Ovary (tissue), 9 donors: ENCODE measurements around the gene TRIML2. TPM values are rescaled to one million over a fixed set of nuclear protein-coding genes. Genes with fewer than 3 reads are reported as not detected.

Experiments used
- DNase-seq, 5 donors: peaks; one replicate each; pipeline ENCODE4 v3.0.0-alpha.2; 2019 to 2020
- H3K27ac ChIP-seq, 2 donors: fragments of 200-600 bp; one replicate each; pipeline versions ENCODE4 v1.5.1 to v1.8.0; 2019 to 2022
- H3K27me3 ChIP-seq: fragments of 200-600 bp; one replicate; pipeline ENCODE4 v1.8.0; 2022
- H3K36me3 ChIP-seq: fragments of 200-600 bp; sonication (generic); one replicate; pipeline ENCODE4 v1.5.1; 2019
- H3K4me1 ChIP-seq: one replicate; pipeline ENCODE4 v1.8.1; 2013; ENCODE audit warnings: mild to moderate bottlenecking, moderate library complexity; ENCODE audit not compliant: insufficient read depth
- H3K4me3 ChIP-seq: fragments of 200-600 bp; sonication (generic); one replicate; pipeline ENCODE4 v1.5.1; 2017
- H3K9me3 ChIP-seq, 2 donors: fragments of 200-600 bp in 1 of 2; sonication (generic) in 1 of 2; one replicate each; pipeline versions ENCODE4 v1.5.1 to v1.8.1; 2013 to 2019; ENCODE audit warnings: mild to moderate bottlenecking in 1 of 2, moderate library complexity in 1 of 2
- EP300 ChIP-seq: sonication (generic); formaldehyde crosslinking; IDR thresholded peaks from one replicate; pipeline ENCODE4 v1.6.1; 2017; ENCODE audit warnings: antibody characterized with exemption
- POLR2A ChIP-seq: fragments of 450-650 bp; IDR thresholded peaks from one replicate; pipeline ENCODE4 v1.6.1; 2017; ENCODE audit warnings: antibody characterized with exemption, mild to moderate bottlenecking, moderate library complexity
- WGBS, 3 donors: extraction: QIAGEN DNeasy Blood & Tissue Kit in 1 of 3; methylation state at CpG; one replicate each; pipeline versions ENCODE4 v1.1.5 to v1.1.7; 2013 to 2017; 5-methylcytosine and 5-hydroxymethylcytosine counted together
- intact Hi-C, 4 donors: fragments of 100-400 bp; cut with DNase I; formaldehyde crosslinking; loops; one replicate each; pipeline versions ENCODE4 v1.11.0 to v1.15.1; 2022 to 2023
- polyA plus RNA-seq, 2 donors: library from polyadenylated mRNA; stranded (reverse); fragments of 200-250 nt in 1 of 2; fragments of 350-450 nt in 1 of 2; fragmentation: Illumina TruSeq in 1 of 2; extraction: RNeasy Lipid Tissue Mini Kit (QIAGEN cat#74804) in 1 of 2; gene quantifications; one replicate each; pipeline ENCODE4 v1.2.3, GENCODE V29; 2013 to 2014
- total RNA-seq, 7 donors: library from RNA; depleted of rRNA in 2 of 7; stranded (reverse); fragments of >200 nt in 2 of 7; fragmentation: NEBNext Ultra II Directional in 3 of 7; extraction: Animal tissue kit (Norgen Biotek cat#: 25700) in 3 of 7; gene quantifications; one replicate each; pipeline versions ENCODE4 v1.1.0 to v1.2.4, GENCODE V29; 2016 to 2023
- TF ChIP-seq, protein P1 (sequence below), 3 donors: fragments of 450-650 bp in 2 of 3; fragments of 200-600 bp in 1 of 3; IDR thresholded peaks; one replicate each; pipeline versions ENCODE4 v1.5.1 to v1.8.0; 2016 to 2022; ENCODE audit warnings: antibody characterized with exemption in 3 of 3, mild to moderate bottlenecking in 1 of 3
- donor health status: DM: no; HTN: no; CAD: no; lungs with moderate emphysema.
- donor health status: DM: no; HTN: no; CAD: no.
- donor health status: Bipolar disorder and iron deficiency.
- donor health status: DM: yes; HTN: yes; CAD: no.
- donor health status: DM: no; HTN: no; CAD: no.
- donor health status: DM: yes; HTN: yes; CAD: no.

TRIML2 gene
- total and polyA plus RNA-seq, 9 donors: not detected

- H3K36me3 ChIP-seq: no peaks in the 10 kb centered on the region
- intact Hi-C loops: no loop called here
- 75 to 87% (median 86%) methylated on average over 3 of the region's 3 CpGs for WGBS, 3 donors
- H3K4me3 ChIP-seq: no peak within 1 kb of the TSS
- H3K9me3 ChIP-seq: no peaks in the 10 kb centered on the region
- H3K4me1 ChIP-seq: no peaks in the 10 kb centered on the region
- H3K27ac ChIP-seq: no peak within 1 kb of the TSS
- H3K27me3 ChIP-seq: no peaks in the 10 kb centered on the region
- TF ChIP-seq POLR2A: no peak
- no peak for TF ChIP-seq EP300
- TF ChIP-seq, protein P1, sequence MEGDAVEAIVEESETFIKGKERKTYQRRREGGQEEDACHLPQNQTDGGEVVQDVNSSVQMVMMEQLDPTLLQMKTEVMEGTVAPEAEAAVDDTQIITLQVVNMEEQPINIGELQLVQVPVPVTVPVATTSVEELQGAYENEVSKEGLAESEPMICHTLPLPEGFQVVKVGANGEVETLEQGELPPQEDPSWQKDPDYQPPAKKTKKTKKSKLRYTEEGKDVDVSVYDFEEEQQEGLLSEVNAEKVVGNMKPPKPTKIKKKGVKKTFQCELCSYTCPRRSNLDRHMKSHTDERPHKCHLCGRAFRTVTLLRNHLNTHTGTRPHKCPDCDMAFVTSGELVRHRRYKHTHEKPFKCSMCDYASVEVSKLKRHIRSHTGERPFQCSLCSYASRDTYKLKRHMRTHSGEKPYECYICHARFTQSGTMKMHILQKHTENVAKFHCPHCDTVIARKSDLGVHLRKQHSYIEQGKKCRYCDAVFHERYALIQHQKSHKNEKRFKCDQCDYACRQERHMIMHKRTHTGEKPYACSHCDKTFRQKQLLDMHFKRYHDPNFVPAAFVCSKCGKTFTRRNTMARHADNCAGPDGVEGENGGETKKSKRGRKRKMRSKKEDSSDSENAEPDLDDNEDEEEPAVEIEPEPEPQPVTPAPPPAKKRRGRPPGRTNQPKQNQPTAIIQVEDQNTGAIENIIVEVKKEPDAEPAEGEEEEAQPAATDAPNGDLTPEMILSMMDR (IDR thresholded peaks at IDR 0.05): no peak
- no peak for DNase-seq
Measured at GRCh38 chr4:188139141-188139540, 29.7 kb upstream of the TRIML2 start, which contains the start of gene TRIML1. TSS of gene TRIML1 (plus strand) at chr4:188139441. CDS start at chr4:188139559, 118 bp downstream.

- Histone ChIP-seq H3K9me3 (no peaks in the 10 kb centered on the region), H3K4me3 (no peak overlapping the region), H3K27ac (no peak overlapping the region), H3K36me3 (no peaks in the 10 kb centered on the region), H3K4me1 (no peaks in the 10 kb centered on the region), H3K27me3 (no peaks in the 10 kb centered on the region)
- 67 to 83% (median 79%) methylated on average over 10 of the region's 10 CpGs for WGBS, 3 donors
- intact Hi-C loops: no loop called here
- no peak for TF ChIP-seq EP300
- TF ChIP-seq, protein P1 (IDR thresholded peaks at IDR 0.05): no peak
- TF ChIP-seq POLR2A: no peak
- DNase-seq: no peak
Measured at GRCh38 chr4:188138227-188138626, 28.8 kb upstream of the TRIML2 start.

DNA sequence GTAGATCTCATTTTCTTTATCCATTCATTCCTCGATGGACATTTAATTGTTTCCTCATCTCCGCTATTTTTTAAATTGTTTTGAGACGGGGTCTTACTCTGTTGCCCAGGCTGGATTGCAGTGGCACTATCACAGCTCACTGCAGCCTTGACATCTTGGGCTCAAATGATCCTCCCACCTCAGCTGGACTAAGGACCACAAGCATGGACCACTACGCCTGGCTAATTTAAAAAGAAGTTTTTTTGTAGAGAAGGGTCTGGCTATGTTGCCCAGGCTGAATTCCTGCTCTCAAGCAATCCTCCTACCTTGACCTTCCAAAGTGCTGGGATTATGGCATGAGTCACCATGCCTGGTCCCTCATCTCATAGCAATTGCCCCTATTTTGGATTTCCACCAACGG, 22.8 kb upstream of the TRIML2 start:
- WGBS, 3 donors: 76 to 95% (median 92%) methylated on average over 5 of the region's 5 CpGs
- no peak overlapping the region for H3K4me3 ChIP-seq
- no peaks in the 10 kb centered on the region for H3K4me1 ChIP-seq
- H3K9me3 ChIP-seq: no peaks in the 10 kb centered on the region
- H3K27ac ChIP-seq: no peak overlapping the region
- intact Hi-C loops: no loop called here
- TF ChIP-seq EP300: no peak
- no peak for TF ChIP-seq POLR2A
- TF ChIP-seq, protein P1 (IDR thresholded peaks at IDR 0.05): no peak
- H3K36me3 ChIP-seq: no peaks in the 10 kb centered on the region
- H3K27me3 ChIP-seq: no peaks in the 10 kb centered on the region
- no peak for DNase-seq

DNA sequence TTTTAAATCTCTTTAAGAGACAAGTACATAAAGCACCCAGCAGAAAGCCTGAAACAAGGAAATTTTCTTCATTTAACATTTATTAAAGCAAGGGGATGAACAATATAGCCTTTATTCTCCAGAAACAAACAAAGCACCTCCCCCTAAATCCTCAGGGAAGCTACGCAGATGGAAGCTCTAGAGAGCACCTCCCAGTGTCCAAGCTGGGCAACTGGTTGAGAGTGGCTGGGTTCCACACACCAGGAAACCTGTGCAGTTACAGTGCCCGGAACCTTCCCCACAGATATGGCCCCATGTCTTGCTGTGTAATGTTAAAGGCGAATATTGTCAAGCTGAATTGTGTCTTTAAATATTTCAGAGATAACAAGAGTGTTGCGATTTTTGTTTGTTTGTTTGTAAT, 21.0 kb upstream of the TRIML2 start:
- Histone ChIP-seq H3K4me3 (no peak overlapping the region), H3K36me3 (no peaks in the 10 kb centered on the region), H3K27ac (no peak overlapping the region), H3K4me1 (no peaks in the 10 kb centered on the region), H3K9me3 (no peaks in the 10 kb centered on the region), H3K27me3 (no peaks in the 10 kb centered on the region)
- DNase-seq: no peak
- TF ChIP-seq POLR2A (no peak), EP300 (no peak)
- TF ChIP-seq, protein P1 (IDR thresholded peaks at IDR 0.05): no peak
- WGBS, 3 donors: 77 to 88% (median 80%) methylated on average over 4 of the region's 4 CpGs
- intact Hi-C loops: no loop called here
